Activated naive CD8-positive, alpha-beta T cell treated with anti-CD3 and anti-CD28 coated beads for 36 hours (primary cell): ENCODE data around the gene EPN2. TPM values are rescaled to one million over a fixed set of nuclear protein-coding genes. Genes with fewer than 3 reads are reported as not detected.

ENCODE experiments used
- DNase-seq: peaks from one replicate; pipeline ENCODE4 v3.0.0; 2021
- H3K27ac Mint-ChIP-seq: one replicate; pipeline ENCODE4 v1.8.0; 2022; ENCODE audit warnings: mild to moderate bottlenecking, moderate library complexity, mixed read lengths
- H3K27me3 Mint-ChIP-seq: one replicate; pipeline ENCODE4 v1.8.0; 2022; ENCODE audit warnings: mild to moderate bottlenecking, mixed read lengths
- H3K36me3 Mint-ChIP-seq: one replicate; pipeline ENCODE4 v1.8.0; 2021; ENCODE audit warnings: mild to moderate bottlenecking, mixed read lengths
- H3K4me1 Mint-ChIP-seq: one replicate; pipeline ENCODE4 v1.8.0; 2021; ENCODE audit warnings: mixed read lengths
- H3K4me3 Mint-ChIP-seq: one replicate; pipeline ENCODE4 v1.8.0; 2022; ENCODE audit warnings: mild to moderate bottlenecking, moderate library complexity, mixed read lengths
- H3K9me3 Mint-ChIP-seq: one replicate; pipeline ENCODE4 v1.8.0; 2022; ENCODE audit warnings: mixed read lengths
- total RNA-seq, 2 experiments: library from RNA; stranded (reverse); gene quantifications; one replicate each; pipeline ENCODE4 v1.2.3, GENCODE V29; 2021

The EPN2 gene
- total RNA-seq, 2 experiments from 2014 or later = 2.7 to 4.6 TPM

DNA sequence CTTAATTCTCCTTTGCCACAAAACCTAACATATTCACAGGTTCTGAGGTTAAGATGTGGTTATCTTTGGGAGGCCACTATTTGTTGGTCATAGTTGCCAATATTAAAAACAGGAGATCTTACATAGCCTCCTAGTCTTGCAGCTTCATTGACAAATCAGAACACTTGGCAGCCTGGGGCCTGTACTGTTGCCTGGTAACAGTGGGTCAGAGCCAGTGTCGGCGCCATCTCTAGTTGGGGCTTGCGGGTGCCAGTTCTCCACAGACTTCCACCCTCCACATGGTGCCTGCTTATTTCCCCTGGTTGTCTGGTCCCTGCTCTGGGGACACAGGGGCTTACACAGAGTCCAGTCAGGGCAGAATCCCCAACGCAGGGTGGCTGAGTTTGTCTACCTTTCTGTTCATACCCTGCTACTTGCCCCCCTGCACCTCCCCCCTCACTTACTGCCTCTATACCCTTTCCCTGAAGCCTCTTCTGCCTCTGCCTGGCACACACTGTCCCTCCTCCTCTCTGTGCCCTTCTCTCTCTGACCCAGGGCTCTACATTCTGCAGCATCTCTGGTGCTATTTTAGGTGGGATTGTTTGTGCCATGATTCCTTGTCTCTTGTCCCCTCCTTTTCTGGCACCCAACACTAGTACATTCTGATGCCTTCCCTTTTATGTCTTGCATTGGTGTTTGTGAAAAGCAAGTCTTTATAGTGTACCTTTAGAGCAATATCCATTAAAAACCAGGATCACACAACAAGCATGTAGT is 13.4 kb downstream of the EPN2 start:
- H3K27ac Mint-ChIP-seq = no peak overlapping the region

DNA sequence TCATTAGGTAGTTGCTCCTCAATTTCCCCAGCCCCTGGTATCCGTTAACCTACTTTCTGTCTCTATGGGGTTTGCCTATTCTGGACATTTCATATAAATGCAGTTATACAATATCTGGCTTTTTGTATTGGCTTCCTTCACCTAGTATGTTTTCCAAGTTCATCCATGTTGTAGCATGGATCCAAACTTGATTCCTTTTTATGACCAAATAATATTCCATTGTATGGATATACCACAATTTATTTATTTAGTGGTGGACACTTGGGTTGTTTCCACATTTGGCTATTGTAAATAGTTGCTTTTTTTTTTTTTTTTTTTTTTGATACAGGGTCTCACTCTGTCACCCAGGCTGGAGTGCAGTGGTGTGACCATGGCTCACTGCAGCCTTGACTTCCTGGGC is 15.9 kb downstream of the EPN2 start:
- H3K9me3 Mint-ChIP-seq = no peaks in the 10 kb centered on the region
- H3K4me3 Mint-ChIP-seq = no peak overlapping the region
- H3K4me1 Mint-ChIP-seq = no peaks in the 10 kb centered on the region
- H3K36me3 Mint-ChIP-seq = no peaks in the 10 kb centered on the region
- DNase-seq = no peak
- H3K27me3 Mint-ChIP-seq = peaks cover 26% of the 10 kb centered on the region
- H3K27ac Mint-ChIP-seq = no peak overlapping the region

More for the DNA sequence above, 13.4 kb downstream of the EPN2 start:
- no peak for DNase-seq
- Mint-ChIP-seq H3K4me1 (no peaks in the 10 kb centered on the region), H3K36me3 (no peaks in the 10 kb centered on the region), H3K27me3 (peaks cover 31% of the 10 kb centered on the region), H3K4me3 (no peak overlapping the region), H3K9me3 (no peaks in the 10 kb centered on the region)

DNA sequence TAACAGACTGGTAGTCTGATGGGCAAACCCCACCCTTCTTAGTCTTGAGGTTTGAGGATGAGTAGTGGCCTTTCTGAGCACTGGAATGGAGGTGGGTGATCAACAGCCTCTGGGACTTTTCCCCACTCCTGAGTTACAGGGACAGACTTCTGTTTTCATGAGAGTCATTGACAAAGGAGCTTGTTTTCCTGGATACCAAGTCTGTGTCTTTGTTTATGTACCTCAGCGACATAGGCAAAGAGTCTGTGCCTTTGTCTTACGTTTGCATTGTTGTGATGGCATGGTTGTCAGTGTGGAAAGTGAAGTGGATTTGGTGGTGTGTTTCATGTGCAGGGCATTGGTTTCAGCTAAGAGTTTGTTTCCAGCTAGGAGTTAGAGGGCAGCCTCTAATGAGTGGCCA is 17.5 kb downstream of the EPN2 start:
- Mint-ChIP-seq H3K4me1 (no peaks in the 10 kb centered on the region), H3K36me3 (no peaks in the 10 kb centered on the region), H3K27ac (no peak overlapping the region), H3K27me3 (peaks cover 28% of the 10 kb centered on the region), H3K4me3 (no peak overlapping the region), H3K9me3 (no peaks in the 10 kb centered on the region)
- no peak for DNase-seq

DNA sequence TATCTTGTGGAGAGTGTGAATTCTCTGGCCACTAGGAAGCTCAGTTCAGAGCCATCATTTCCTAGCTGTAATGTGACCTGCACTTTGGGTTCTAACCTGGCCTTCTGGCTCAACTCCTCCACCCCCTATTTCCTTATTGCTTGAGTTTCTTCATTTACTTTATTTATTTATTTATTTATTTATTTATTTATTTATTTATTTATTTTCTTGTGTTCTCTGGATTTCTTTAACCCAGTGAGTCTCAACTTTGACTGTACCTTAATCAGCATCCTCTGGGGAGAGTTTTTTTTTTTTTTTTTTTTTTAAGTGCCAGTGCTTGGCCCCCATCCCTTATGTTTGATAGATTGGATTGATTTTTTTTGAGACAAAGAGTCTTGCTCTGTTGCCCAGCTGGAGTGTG is 18.1 kb downstream of the EPN2 start:
- Mint-ChIP-seq H3K27ac (no peak overlapping the region), H3K9me3 (no peaks in the 10 kb centered on the region), H3K4me1 (no peaks in the 10 kb centered on the region), H3K36me3 (no peaks in the 10 kb centered on the region), H3K27me3 (peaks cover 34% of the 10 kb centered on the region), H3K4me3 (no peak overlapping the region)
- DNase-seq = no peak

DNA sequence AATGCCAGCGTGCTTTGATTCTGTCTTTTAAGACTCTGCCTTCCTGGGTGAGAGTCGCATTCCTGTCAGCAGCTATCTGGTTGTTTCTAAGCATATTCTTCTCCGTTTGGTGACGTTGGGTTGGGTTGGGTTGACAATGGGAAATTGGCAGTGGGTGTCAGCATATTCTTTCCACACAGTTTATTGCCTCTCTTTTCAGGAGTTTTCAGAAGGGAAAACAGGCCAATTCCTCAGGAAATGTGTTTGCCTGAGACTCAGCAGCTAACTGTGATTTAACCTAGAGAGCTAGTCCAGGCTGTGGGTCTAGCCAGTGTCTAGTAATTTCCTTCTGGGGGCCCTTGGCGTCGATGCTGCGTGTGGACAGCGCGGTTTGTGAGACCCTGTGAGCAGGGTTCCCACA is 21.2 kb downstream of the EPN2 start:
- Mint-ChIP-seq H3K4me1 (no peaks in the 10 kb centered on the region), H3K4me3 (no peak overlapping the region), H3K27me3 (peaks cover 45% of the 10 kb centered on the region)

DNA sequence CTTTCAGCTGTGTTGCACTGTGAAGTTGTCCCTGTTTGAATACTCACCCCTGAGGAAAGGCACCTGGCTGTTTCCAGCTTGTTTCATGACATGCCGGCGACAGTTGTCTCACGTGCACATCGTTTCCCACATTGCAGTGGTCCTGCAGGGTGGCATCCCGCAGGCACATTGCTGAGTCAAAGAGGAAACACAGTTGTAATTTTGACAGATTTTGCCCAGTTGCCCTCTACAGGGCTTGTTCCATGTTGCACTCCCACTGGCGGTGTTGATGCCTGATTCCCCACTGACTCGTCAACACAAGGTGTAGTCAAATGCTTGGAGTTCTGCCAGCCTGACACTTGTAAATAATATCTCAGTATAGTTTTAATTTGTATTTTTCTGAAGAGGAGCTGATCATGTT is 23.8 kb downstream of the EPN2 start:
- Mint-ChIP-seq H3K4me1 (no peaks in the 10 kb centered on the region), H3K9me3 (no peaks in the 10 kb centered on the region), H3K4me3 (no peak overlapping the region), H3K27me3 (peaks cover 39% of the 10 kb centered on the region), H3K27ac (no peak overlapping the region), H3K36me3 (no peaks in the 10 kb centered on the region)
- DNase-seq = no peak

More for the DNA sequence above, 21.2 kb downstream of the EPN2 start:
- Mint-ChIP-seq H3K9me3 (no peaks in the 10 kb centered on the region), H3K36me3 (no peaks in the 10 kb centered on the region), H3K27ac (no peak overlapping the region)
- no peak for DNase-seq

DNA sequence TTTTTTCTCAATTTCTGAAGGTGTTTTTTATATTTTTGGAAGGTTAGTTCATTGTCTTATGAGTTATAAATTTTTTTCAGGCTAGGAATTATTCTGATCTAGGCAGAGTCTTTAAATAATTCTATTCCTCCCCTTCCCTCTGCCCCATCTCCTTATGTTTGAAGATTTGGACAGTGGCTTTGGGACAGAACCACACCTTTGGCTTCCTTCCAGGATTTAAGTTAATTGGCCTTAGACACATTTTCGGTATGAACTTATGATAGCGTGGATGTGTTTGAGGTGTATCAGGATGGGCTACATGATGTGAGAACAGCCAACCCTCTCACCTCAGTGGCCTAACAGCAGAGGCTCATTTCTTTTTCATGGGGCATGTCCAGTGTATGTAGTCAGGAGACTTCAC is 24.3 kb downstream of the EPN2 start:
- H3K4me1 Mint-ChIP-seq = no peaks in the 10 kb centered on the region
- H3K4me3 Mint-ChIP-seq = no peak overlapping the region
- peaks cover 39% of the 10 kb centered on the region for H3K27me3 Mint-ChIP-seq
- H3K36me3 Mint-ChIP-seq = no peaks in the 10 kb centered on the region
- DNase-seq = no peak
- H3K9me3 Mint-ChIP-seq = no peaks in the 10 kb centered on the region
- H3K27ac Mint-ChIP-seq = no peak overlapping the region

DNA sequence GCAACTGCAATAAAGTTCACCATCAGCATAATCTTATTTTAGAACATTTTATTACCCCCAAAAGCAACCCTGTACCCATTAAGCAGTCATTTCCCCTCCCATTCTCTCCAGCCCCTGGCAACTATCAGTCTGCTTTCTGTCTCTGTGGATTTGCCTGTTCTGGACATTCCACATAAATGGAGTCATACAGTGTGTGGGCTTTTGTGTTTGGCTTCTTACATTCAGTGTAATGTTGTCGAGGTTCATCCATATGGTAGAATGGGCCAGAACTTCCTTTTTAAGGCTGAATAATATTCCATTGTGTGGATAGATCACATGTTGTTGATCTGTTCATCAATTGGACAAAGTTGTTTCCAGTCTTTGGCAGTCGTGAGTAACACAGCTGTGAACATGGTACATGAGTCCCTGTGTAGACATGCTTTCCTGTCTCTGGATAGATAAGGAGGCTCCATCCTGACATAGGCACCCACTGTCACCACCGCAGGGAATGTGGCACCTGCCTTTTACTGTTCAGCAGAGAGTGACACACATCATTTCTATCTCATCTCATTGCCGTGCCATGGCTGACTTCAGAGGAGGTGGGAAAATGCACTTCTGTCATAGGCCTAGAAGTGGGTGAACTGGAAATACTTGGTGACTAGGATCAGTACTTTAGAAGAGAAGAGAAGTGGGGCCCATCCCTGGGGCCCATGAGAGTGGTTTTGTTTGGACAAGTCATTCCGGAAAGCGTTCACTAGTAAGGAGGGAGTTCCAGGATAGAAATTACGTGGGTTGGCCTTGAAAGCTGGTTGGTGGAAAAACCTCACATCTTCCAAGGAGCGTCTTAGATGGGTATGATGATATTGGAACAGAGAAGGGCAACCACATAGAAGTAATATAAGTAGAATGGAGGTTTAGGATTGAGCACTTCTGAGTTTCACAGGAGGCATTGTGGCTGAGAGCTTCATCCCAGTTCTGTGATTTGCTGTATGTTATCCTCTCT is 25.8 kb downstream of the EPN2 start:
- no peaks in the 10 kb centered on the region for H3K4me1 Mint-ChIP-seq
- no peak overlapping the region for H3K27ac Mint-ChIP-seq
- DNase-seq = no peak
- H3K27me3 Mint-ChIP-seq = peaks cover 30% of the 10 kb centered on the region
- no peak overlapping the region for H3K4me3 Mint-ChIP-seq
- H3K9me3 Mint-ChIP-seq = no peaks in the 10 kb centered on the region
- no peaks in the 10 kb centered on the region for H3K36me3 Mint-ChIP-seq

DNA sequence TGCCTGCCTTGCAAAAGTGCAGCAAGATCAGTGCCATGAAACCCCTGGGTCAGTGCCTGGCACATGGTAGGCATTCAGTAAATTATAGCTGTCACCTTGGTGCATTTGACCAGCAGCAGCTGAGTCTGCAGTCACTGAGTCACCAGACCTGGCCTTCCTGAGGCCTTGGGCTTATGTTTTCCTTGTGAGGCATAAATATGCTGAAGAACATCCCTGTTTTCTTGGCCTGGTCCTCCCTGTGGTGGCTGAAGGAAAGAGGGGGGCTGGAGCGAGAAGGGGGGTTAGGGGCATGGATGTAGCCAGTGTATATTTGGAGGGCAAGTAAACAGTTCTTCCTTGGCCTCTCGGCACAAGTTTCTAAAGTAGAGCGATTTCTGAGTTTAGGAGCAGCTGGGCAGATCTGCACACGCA is 26.5 kb downstream of the EPN2 start:
- H3K4me1 Mint-ChIP-seq = no peaks in the 10 kb centered on the region
- H3K9me3 Mint-ChIP-seq = no peaks in the 10 kb centered on the region
- H3K27ac Mint-ChIP-seq = no peak overlapping the region
- DNase-seq = no peak
- H3K4me3 Mint-ChIP-seq = no peak overlapping the region
- H3K27me3 Mint-ChIP-seq = peaks cover 30% of the 10 kb centered on the region
- no peaks in the 10 kb centered on the region for H3K36me3 Mint-ChIP-seq

DNA sequence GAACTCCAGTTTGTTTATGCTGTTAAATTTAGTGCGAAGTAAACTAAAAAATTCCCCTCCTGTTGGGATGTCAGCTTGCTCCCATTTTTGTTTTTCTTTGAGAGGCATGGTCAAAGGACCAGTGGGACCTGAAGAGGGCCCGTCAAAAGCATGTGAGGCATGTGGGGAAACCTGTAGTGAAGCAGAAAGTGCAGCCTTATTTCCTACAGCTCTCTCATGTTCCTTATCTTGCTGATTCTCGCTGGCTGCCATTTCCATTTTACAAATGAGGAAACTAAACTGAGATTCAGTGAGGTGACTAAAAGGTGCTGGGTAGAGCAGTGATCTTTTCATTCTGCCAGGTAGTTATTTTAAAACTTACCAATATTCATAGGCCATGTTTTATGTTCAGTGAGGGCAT is 27.1 kb downstream of the EPN2 start:
- no peaks in the 10 kb centered on the region for H3K4me1 Mint-ChIP-seq
- H3K4me3 Mint-ChIP-seq = no peak overlapping the region
- H3K27ac Mint-ChIP-seq = no peak overlapping the region
- peaks cover 30% of the 10 kb centered on the region for H3K27me3 Mint-ChIP-seq
- H3K9me3 Mint-ChIP-seq = no peaks in the 10 kb centered on the region
- no peaks in the 10 kb centered on the region for H3K36me3 Mint-ChIP-seq
- no peak for DNase-seq

DNA sequence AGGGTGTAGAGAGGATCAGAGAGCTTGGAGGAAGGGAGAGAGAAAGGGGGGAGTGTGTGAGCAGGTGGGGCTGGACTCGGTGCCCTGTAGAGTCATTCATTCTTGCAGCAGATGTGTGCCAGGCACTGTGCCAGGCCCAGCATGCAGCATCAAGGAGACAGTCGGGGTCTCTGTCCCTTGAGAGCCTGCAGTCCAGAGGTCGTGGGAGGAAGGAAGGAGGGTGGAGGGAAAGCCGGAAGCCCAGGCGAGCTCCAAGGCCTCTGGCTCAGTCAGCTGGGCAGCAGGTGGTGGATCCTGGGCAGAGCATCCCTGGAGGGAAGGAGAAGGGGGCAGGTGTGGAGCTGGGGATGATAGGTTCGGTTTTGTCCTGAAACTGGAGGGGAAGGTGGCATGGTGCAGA is 27.5 kb downstream of the EPN2 start:
- Mint-ChIP-seq H3K4me1 (no peaks in the 10 kb centered on the region), H3K9me3 (no peaks in the 10 kb centered on the region), H3K36me3 (no peaks in the 10 kb centered on the region), H3K4me3 (no peak overlapping the region), H3K27ac (no peak overlapping the region), H3K27me3 (peaks cover 28% of the 10 kb centered on the region)
- no peak for DNase-seq

DNA sequence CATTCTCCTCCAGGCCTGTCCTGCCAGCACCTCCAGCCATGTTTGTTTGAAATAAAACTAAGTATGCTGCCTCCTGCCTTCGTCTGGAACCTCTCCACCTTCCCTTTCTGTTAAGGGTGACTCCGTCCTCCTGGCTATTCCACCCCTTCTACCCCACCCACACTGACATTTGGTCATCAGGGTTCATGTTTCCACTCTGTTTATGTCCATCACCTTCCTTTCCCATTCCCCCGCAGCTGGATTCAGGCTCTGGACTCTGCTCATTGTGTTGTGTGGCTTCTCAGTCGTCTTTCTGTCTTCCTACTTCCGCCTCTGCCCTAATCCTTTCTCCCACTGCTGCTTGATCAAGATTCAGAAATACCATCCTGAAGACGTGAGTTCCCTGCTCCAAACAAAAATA is 28.6 kb downstream of the EPN2 start:
- H3K27me3 Mint-ChIP-seq = peaks cover 17% of the 10 kb centered on the region
- no peak overlapping the region for H3K4me3 Mint-ChIP-seq
- H3K9me3 Mint-ChIP-seq = no peaks in the 10 kb centered on the region
- H3K4me1 Mint-ChIP-seq = no peaks in the 10 kb centered on the region
- no peak overlapping the region for H3K27ac Mint-ChIP-seq
- H3K36me3 Mint-ChIP-seq = no peaks in the 10 kb centered on the region
- no peak for DNase-seq

DNA sequence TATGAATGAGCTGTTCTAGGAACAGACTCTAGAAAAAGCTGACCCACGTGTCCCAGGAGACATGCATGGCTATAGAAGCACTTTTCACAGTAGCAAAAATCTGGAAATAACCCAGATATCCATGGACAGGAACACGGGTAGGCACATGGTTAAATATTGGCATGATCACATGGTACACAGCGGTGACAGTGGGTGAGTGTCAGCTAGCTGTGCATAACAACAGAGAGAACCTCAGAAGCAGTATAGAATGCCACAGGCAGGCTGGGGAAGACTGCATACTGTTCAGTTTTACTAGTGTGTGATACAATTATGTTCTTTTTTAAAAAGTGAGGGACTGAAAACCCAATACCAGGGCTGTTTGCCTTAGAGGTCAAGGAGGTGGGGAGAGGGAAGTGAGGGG is 31.4 kb downstream of the EPN2 start:
- H3K4me1 Mint-ChIP-seq = peaks cover 4% of the 10 kb centered on the region
- H3K27me3 Mint-ChIP-seq = peaks cover 12% of the 10 kb centered on the region
- H3K36me3 Mint-ChIP-seq = no peaks in the 10 kb centered on the region
- DNase-seq = no peak
- no peaks in the 10 kb centered on the region for H3K9me3 Mint-ChIP-seq
- no peak overlapping the region for H3K27ac Mint-ChIP-seq
- H3K4me3 Mint-ChIP-seq = no peak overlapping the region

DNA sequence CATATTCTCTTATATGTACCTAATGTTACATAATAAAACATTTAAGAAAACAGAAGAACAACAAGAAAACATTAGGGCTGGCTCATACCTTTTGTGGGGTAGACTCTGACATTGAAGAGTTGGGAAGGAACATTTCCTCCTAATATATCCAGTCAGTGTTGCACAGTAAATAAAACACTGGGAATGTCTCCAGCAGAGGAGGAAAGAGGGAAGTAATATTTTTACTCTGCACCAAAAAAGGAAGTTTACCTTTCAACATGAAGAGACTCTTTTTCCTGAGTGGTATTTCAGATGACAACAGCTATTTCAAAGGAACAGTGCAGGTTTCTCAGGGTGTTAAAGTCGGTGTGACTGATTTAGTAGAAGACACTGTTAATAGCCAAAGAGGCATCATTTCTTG is 31.9 kb downstream of the EPN2 start:
- Mint-ChIP-seq H3K4me1 (peaks cover 4% of the 10 kb centered on the region), H3K36me3 (no peaks in the 10 kb centered on the region), H3K27ac (no peak overlapping the region)

DNA sequence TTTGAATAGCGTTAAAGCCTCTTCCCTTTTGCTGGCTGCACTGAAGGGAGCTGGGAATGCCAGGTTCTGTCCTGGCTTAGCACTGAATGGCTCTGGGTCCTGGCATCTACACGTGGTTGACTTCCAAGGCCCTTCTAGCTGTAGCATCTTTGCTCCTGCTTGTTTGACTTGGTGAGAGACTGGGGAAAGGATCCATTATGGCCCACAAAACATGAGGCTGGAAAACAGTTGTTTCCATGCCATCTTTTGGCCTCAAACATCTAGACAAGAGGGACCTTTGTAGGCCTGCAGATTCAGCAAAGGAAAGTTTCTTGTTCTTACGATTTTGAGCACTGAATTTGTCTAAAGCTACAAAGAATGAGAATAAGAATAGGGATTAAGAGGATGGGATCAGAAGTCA is 32.5 kb downstream of the EPN2 start:
- H3K27ac Mint-ChIP-seq = no peak overlapping the region
- H3K9me3 Mint-ChIP-seq = no peaks in the 10 kb centered on the region
- peaks cover 4% of the 10 kb centered on the region for H3K4me1 Mint-ChIP-seq
- no peaks in the 10 kb centered on the region for H3K36me3 Mint-ChIP-seq
- no peak for DNase-seq
- H3K27me3 Mint-ChIP-seq = peaks cover 13% of the 10 kb centered on the region
- H3K4me3 Mint-ChIP-seq = no peak overlapping the region

More for the DNA sequence above, 31.9 kb downstream of the EPN2 start:
- H3K27me3 Mint-ChIP-seq = peaks cover 15% of the 10 kb centered on the region
- no peak overlapping the region for H3K4me3 Mint-ChIP-seq
- no peak for DNase-seq
- no peaks in the 10 kb centered on the region for H3K9me3 Mint-ChIP-seq
